ENCODE results near the gene RBM39. TPM values are rescaled to one million over a fixed set of nuclear protein-coding genes. Genes with fewer than 3 reads are reported as not detected.
A peak's percentile ranks its signal among the peaks of the same experiment; 100 is the strongest.

Gene RBM39
- total and polyA plus RNA-seq, 2 of the 13 experiments (the other 11 are each of a cell fraction or from before 2014, with no cell fraction given), result 788 to 920 TPM

GRCh38 chr20:35771689-35772562, 29.9 kb upstream of the RBM39 start, which contains the start of gene PHF20 (continued):
- TF ChIP-seq ZNF503 (CRISPR knock-in tag; IDR thresholded peaks at IDR 0.05) (peak; percentile 61), MTF2 (CRISPR knock-in tag; IDR thresholded peaks at IDR 0.05; ENCODE audit: borderline replicate concordance) (no peak), SMAD9 (CRISPR knock-in tag; IDR thresholded peaks at IDR 0.05) (peak; percentile 96), ZNF282 (IDR thresholded peaks at IDR 0.05; ENCODE audit: partially characterized antibody) (no peak), ARNT (IDR thresholded peaks at IDR 0.05) (no peak), PHF20 (CRISPR knock-in tag; IDR thresholded peaks at IDR 0.05) (peak; percentile 65), ATF7 (IDR thresholded peaks at IDR 0.05) (peak; percentile 90), ATF7 (CRISPR knock-in tag; IDR thresholded peaks at IDR 0.05) (peak; percentile 90), ZNF790 (CRISPR knock-in tag; IDR thresholded peaks at IDR 0.05; ENCODE audit: borderline replicate concordance) (peak; percentile 53; the same call in 1 of the 2 replicates), ZNF263 (CRISPR knock-in tag; IDR thresholded peaks at IDR 0.05) (peak; percentile 62; the same call in 1 of the 2 replicates), ZNF260 (CRISPR knock-in tag; IDR thresholded peaks at IDR 0.05; ENCODE audit: borderline replicate concordance, low read depth) (0 out of 2 replicates have a peak, but pooled peaks have one; percentile 47), SIN3A (IDR thresholded peaks at IDR 0.05; ENCODE audit: borderline replicate concordance, low read depth, low read length) (peak; percentile 45; the same call in 1 of the 2 replicates), MAFG (CRISPR knock-in tag; IDR thresholded peaks at IDR 0.05) (no peak), ATRX (CRISPR knock-in tag; IDR thresholded peaks at IDR 0.05; ENCODE audit: borderline replicate concordance) (0 out of 2 replicates have a peak, but pooled peaks have one; percentile 84), CEBPB (IDR thresholded peaks at IDR 0.05; ENCODE audit: borderline replicate concordance, low read depth, low read length) (peak; percentile 80), ATM (IDR thresholded peaks at IDR 0.05; ENCODE audit: borderline replicate concordance) (no peak), ZFP36L2 (CRISPR knock-in tag; IDR thresholded peaks at IDR 0.05) (peak; percentile 88), MEIS2 (CRISPR knock-in tag; IDR thresholded peaks at IDR 0.05) (peak; percentile 85), TCF7 (IDR thresholded peaks at IDR 0.05; ENCODE audit: low read depth) (no peak), IKZF4 (CRISPR knock-in tag; IDR thresholded peaks at IDR 0.05; ENCODE audit: borderline replicate concordance, low read depth, not compliant biosample characterization) (peak; percentile 94)
- TF ChIP-seq, protein P1, sequence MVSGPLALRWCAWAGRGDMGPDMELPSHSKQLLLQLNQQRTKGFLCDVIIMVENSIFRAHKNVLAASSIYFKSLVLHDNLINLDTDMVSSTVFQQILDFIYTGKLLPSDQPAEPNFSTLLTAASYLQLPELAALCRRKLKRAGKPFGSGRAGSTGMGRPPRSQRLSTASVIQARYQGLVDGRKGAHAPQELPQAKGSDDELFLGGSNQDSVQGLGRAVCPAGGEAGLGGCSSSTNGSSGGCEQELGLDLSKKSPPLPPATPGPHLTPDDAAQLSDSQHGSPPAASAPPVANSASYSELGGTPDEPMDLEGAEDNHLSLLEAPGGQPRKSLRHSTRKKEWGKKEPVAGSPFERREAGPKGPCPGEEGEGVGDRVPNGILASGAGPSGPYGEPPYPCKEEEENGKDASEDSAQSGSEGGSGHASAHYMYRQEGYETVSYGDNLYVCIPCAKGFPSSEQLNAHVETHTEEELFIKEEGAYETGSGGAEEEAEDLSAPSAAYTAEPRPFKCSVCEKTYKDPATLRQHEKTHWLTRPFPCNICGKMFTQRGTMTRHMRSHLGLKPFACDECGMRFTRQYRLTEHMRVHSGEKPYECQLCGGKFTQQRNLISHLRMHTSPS (CRISPR knock-in tag; IDR thresholded peaks at IDR 0.05; ENCODE audit: low read depth), result peak; percentile 68; the same call in 1 of the 2 replicates
- TF ChIP-seq, protein P2, sequence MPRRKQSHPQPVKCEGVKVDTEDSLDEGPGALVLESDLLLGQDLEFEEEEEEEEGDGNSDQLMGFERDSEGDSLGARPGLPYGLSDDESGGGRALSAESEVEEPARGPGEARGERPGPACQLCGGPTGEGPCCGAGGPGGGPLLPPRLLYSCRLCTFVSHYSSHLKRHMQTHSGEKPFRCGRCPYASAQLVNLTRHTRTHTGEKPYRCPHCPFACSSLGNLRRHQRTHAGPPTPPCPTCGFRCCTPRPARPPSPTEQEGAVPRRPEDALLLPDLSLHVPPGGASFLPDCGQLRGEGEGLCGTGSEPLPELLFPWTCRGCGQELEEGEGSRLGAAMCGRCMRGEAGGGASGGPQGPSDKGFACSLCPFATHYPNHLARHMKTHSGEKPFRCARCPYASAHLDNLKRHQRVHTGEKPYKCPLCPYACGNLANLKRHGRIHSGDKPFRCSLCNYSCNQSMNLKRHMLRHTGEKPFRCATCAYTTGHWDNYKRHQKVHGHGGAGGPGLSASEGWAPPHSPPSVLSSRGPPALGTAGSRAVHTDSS (CRISPR knock-in tag; conservative IDR thresholded peaks at IDR 0.05), result no peak
- TF ChIP-seq, protein P3, sequence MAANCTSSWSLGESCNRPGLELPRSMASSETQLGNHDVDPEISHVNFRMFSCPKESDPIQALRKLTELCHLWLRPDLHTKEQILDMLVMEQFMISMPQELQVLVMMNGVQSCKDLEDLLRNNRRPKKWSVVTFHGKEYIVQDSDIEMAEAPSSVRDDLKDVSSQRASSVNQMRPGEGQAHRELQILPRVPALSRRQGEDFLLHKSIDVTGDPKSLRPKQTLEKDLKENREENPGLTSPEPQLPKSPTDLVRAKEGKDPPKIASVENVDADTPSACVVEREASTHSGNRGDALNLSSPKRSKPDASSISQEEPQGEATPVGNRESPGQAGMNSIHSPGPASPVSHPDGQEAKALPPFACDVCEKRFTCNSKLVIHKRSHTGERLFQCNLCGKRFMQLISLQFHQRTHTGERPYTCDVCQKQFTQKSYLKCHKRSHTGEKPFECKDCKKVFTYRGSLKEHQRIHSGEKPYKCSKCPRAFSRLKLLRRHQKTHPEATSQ (CRISPR knock-in tag; IDR thresholded peaks at IDR 0.05; ENCODE audit: borderline replicate concordance), result peak; percentile 98
